Activated CD4-positive, alpha-beta T cell treated with anti-CD3 and anti-CD28 coated beads, Interleukin-2, amount 50 U/mL, for 24 hours (primary cell): ENCODE data around the gene DUS2.
"Not testable (repeated sequence)": the region's sequence is repeated elsewhere in the genome, so short reads cannot be mapped to it uniquely, and the experiment has no call there.

Experiments used
- DNase-seq, 2 donors: peaks; one replicate each; pipeline ENCODE4 v3.0.0-alpha.2; 2020; ENCODE audit warnings: low read depth in 1 of 2, low spot score in 1 of 2

DUS2 gene

GRCh38 chr16:68089067-68089466, 66.0 kb downstream of the DUS2 start:
- DNase-seq, result no peak

DNA sequence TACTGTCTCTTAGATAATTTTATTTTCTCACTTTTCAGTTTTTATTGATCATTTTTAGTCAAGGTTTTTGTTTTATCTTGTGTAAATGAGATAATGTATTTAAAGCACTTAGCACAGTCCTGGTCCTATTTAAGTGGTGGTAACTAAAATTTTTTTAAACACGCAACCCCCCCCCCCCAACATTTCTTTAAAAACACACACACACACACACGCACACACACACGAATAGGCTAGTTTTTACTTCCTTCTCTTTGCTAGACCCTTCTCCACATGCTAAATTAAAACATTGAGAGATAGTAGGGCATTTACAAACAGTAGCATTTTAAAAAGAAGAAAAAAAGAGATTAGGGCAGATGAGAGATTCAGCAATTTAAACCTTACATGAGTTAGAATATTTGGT, 67.0 kb downstream of the DUS2 start:
- DNase-seq, result no peak

DNA sequence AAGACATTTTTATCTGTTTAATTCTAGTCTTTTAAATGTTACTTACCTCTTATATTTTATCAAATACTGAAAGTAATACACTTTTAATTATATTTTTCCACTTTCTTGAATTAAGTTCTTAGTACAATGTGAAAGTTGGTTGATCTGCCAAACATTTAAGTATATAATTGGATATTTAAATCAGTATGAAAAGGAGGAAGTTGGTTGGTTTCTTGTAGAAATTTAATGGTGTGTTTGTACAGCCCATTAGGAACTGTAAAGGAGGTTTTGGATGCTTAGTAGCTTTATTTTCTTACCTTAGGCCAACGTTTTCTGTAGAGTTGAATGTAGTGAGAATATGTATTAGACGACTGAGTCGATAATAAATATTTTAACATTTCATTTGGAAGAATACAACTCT, 67.4 kb downstream of the DUS2 start:
- no peak for DNase-seq

DNA sequence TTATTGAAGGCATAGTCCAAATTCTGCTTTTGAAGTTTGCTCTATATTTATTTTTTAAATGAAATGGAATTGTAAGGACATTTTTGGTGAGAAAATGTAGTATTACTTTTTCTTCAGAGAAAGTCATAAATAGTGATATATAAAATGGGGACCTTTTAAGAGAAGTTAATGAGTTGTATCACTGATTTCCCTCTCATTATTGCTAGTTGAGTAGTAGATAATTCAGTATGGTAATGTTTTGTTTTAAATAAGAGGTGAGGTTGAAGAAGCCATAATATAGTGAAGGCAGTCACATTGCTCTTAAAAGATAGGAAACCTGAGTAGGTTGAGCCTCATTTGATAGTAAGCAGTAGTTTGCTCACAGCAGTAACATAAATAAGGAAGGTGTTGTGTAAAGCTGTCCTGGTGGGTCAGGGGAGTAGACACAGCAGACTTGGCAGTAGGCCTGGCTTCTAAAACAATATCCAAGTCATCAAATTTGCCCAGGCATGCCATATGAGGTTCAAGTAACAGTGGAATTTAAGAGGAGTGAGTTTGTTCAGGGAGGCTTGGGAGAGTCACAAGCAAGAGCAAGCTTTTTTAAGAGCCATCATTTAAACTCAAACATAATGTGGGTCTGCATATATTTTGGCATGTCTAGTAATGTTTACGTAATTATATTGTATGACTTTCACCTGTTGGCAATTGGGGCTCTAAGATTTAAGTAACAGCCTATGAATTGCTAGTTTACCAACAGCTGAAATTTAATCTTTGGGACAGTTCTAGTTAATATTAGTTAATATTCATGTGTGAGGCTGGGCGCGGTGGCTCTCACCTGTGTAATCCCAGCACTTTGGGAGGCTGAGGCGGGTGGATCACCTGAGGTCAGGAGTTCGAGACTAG, 68.5 kb downstream of the DUS2 start:
- DNase-seq, result no peak

DNA sequence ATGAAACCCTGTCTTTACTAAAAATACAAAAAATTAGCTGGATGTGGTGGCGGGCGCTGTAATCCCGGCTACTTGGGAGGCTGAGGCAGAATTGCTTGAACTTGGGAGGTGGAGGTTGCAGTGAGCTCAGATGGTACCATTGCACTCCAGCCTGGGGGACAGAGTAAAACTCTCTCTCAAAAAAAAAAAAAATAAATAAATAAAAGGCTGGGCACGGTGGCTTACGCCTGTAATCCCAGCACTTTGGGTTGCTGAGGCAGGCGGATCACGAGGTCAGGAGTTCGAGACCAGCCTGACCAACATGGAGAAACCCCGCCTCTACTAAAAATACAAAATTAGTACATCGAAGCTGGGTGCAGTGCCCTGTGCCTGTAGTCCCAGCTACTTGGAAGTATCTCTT, 69.2 kb downstream of the DUS2 start:
- not testable (repeated sequence) for DNase-seq

- DNase-seq, result no peak
Observed at GRCh38 chr16:68093816-68094613, 70.9 kb downstream of the DUS2 start.

GRCh38 chr16:68094614-68094934, 71.5 kb downstream of the DUS2 start:
- no peak for DNase-seq

GRCh38 chr16:68096491-68096890, 73.4 kb downstream of the DUS2 start:
- no peak for DNase-seq

- DNase-seq, result no peak
Observed at GRCh38 chr16:68097088-68097487, 74.0 kb downstream of the DUS2 start.

DNA sequence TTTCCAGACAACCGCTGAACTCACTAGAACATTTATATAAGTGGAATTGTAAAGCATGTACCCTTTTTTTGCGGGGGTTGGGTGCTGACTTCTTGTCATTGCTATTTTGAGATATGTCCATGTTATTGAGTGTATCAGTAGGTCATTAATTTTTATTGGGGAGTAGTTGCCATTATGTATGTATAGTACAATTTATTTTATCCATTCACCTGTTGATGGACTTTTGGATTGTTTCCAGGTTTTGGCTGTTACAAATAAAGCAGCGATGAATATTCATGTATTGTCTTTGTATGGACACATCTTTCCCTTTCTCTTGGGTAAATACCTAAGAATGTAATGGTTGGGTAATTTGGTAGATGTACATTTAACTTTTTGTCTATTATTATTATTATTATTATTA, 74.8 kb downstream of the DUS2 start:
- no peak for DNase-seq

GRCh38 chr16:68100488-68100887, 77.4 kb downstream of the DUS2 start:
- DNase-seq, result no peak

GRCh38 chr16:68105611-68106010, 82.5 kb downstream of the DUS2 start:
- DNase-seq, result no peak

DNA sequence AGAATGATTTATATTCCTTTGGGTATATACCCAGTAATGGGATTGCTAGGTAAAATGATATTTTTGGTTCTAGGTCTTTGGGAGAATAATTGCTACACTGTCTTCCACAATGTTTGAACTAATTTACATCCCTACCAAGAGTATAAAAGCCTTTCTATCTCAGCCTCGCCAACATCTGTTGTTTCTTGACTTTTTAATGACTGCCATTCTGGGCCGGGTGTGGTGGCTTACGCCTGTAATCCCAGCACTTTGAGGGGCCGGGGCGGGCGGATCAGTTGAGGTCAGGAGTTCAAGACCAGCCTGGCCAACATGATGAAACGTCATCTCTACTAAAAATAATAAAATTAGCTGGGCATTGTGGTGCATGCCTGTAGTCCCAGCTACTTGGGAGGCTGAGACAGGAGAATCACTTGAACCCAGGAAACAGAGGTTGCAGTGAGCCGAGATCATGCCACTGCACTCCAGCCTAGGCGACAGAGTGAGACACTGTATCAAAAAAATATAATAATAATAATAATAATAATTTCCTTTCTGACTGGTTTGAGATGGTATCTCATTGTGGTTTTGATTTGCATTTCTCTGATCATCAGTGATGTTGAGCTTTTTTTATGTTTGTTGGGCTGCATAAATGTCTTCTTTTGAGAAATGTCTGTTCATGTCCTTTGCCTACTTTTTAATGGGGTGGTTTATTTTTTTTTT, 84.3 kb downstream of the DUS2 start:
- DNase-seq, result not testable (repeated sequence)

- DNase-seq, result not testable (repeated sequence)
Observed at GRCh38 chr16:68109156-68109555, 86.1 kb downstream of the DUS2 start.

DNA sequence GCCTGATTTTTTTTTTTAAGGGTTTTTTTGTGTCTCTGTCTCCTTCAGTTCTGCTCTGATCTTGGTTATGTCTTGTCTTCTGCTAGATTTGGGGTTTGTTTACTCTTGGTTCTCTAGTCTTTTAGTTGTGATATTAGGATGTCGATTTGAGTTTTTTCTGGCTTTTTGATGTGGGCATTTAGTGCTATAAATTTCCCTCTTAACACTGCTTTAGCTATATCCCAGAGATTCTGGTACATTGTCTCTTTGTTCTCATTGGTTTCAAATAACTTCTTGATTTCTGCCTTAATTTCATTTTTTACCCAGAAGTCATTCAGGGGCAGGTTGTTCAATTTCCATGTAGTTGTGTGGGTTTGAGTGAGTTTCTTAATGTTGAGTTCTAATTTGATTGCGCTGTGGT, 87.5 kb downstream of the DUS2 start:
- DNase-seq, result not testable (repeated sequence)

DNA sequence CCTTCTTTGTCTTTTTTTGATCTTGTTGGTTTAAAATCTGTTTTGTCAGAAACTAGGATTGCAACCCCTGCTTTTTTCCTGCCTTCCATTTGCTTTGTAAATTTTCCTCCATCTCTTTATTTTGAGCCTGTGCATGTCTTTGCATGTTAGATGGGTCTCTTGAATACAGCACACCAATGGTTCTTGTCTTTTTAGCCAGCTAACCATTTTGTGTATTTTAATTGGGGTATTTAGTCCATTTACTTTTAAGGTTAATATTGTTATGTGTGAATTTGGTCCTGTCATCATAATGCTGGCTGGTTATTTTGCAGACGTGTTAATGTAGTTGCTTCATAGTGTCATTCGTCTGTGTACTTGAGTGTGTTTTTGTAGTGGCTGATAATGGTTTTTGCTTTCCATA, 88.3 kb downstream of the DUS2 start:
- DNase-seq, result no peak

- no peak for DNase-seq
Observed at GRCh38 chr16:68113059-68113761, 90.1 kb downstream of the DUS2 start.

DNA sequence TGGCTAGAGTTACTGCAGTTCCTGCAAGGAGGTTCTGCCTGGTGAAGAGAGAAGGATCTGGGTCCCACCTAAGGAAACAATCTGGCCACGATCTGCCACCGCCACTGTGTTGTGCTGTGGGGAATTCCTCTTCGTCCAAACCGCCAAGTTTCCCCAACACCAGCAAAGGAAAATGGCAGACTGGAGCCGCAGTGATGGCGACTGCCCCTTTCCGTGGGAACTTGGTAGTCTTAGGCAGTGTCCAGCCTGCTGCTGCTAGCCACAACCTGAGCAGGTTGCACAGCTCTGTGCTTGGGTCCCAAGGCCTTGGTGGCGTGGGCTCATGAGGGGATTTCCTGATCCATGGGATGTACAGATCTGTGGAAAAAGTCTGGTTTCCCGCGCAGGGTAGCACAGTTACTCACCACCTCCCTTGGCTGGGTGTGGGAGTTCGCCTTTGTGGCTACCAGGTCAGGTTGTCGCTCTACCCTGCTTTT, 90.7 kb downstream of the DUS2 start:
- no peak for DNase-seq

DNA sequence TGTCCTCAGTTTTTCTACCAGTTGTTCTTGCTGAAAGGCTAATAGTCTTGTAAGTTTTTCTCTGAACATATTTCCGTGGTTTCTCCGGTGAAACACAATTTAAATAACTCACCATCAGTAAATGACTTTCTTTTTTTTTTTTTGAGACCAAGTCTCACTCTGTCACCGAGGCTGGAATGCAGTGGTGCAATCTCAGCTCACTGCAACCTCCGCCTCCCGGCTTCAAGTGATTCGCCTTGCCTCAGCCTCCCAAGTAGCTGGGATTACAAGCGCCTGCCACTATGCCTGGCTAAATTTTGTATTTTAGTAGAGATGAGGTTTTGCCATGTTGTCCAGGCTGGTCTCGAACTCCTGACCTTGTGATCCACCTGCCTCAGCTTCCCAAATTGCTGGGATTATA, 91.9 kb downstream of the DUS2 start:
- not testable (repeated sequence) for DNase-seq

DNA sequence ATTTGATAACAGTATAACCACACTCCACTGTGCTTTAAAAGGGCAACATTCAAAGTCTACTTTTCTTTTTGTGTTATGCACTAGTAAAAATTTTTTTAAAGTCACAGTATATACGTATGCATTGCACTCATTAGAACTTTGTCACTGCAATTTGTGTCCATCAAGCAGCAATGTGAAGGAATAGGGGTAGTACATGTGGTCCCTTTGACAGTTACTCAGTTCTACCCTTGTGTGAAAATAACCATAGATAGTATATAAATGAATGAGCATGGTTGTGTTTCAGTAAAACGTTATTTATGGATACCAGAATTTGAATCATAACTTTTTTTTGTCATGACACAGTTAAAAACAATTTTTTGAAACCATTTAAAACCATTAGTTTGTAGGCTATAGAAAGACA, 92.8 kb downstream of the DUS2 start:
- DNase-seq, result no peak

- DNase-seq, result no peak
Observed at GRCh38 chr16:68116256-68116867, 93.3 kb downstream of the DUS2 start.
